HUDEP-2 (cell line): ENCODE data around the gene GTF2A1.
"Not testable (repeated sequence)": the region's sequence is repeated elsewhere in the genome, so short reads cannot be mapped to it uniquely, and the experiment has no call there.

Source experiments
- DNase-seq, 76 experiments: peaks; one replicate each; lab custom pipeline; 2025; ENCODE audit not compliant: unreplicated experiment in 76 of 76; lab: John Stamatoyannopoulos, UW

Gene GTF2A1

DNA sequence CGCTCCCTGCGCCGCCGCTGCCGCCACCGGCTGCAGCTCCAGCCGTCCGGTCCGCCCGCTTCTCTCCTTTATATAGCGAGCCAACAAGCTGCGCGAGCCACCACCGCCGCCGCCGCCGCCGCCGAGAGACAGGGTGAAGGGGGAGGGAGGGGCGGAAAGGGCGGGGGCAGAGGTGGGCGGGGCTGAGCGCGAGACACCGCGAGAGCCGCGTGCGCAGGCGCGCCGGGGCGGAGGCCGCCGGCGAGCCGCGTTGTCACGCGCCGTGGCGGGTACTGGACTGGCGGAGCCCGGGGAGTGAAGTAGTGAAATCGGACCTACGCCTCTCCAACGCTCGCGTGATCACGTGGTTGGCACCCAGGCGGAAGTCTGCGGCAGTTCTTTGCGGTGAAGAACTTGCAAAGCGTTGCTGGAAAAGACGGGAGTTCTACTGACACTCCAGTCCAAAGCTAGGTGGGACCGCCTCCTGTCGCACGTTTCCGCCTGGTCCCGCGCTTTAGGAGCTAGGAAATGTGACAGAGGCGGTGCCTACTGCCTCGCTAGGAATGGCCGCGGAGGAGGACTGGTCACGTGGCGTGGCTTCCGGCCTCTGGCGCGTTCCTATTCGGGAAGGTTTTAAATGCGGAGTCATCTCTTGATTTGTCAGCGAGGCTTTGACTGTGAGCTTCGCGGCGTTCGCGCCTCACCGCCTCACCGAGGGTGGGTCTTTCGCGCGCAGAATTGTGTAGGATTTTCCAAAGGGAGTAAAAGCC is at the start of gene GTF2A1:
Gene GTF2A1, minus strand, starts transcription at position 130 of the 749 bp plus-strand sequence. CDS start 441 bp downstream, outside the sequence.
- peak; percentile 67 to 99 (median 94) for DNase-seq

DNA sequence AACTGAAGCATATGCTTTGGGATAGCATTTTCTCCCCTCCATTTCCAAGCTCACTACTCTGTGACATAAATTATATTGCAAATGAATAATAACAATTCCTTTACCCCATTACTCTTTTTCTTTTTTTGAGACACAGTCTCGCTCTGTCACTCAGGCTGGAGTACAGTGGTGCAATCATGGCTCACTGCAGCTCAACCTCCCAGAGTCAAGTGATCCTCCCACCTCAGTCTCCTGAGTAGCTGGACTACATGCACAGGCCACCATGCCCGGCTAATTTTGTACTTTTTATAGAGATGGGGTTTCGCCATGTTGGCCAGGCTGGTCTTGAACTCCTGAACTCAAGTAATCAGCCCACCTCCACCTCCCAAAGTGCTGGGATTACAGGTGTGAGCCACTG is 49.2 kb upstream of the GTF2A1 start:
- no peak for DNase-seq

DNA sequence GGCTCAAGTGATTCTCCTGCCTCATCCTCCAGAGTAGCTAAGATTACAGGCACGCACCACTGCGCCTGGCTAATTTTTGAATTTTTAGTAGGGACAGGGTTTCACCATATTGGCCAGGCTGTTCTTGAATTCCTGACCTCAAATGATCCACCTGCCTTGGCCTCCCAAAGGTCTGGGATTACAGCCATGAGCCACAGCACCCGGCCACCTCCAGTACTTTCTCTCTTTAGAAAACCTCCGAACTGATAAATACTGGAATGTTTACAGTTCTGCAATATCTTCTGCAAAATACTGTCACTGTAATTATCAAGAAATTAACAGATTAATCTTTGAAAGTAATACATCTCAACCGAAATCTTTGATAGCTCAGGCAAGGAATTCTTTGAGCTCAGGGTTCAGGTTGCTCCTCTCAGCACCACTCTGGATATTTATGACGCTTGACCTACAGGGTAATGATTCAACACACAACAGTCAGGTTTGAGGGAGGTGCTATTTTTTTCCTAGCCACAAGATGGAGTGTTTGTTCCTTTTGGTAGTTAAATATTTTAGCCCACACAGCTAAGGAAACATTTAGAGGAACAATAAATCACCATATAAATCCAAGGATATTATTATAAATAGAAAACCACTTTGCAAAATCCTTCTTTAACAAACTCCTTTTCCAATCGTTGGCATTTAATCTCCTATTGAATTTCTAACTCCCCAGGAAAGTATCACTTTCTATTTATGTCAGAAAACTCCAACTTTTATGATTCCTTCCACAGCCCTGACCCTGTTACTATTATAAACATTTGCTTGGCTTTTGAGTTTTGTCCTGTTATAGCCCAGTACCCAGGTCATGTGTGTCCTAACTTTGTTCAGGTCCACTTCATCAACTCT is 48.6 kb upstream of the GTF2A1 start:
- DNase-seq = peak in 37 of 76 experiments; percentile 3 to 73 (median 51)

DNA sequence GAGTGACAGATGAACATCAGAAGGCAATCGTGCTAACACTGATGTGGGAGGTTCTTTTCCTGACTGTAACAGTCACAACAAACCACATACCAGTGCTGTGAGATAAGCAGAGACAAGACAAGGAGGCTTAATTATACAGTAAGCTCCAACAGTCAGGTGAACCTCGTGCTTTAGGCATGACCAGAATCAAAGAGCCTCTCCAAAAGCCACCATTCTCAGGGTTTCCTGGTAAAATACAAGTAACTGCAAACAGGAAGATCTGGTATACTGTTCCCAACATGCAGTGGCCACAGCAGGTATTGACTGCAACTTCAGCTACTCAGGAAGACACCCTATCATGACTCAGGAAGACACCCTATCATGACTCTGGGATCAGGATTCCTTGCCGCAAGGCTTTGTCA is 47.3 kb upstream of the GTF2A1 start:
- DNase-seq = peak in 53 of 76 experiments; percentile 4 to 80 (median 51)

DNA sequence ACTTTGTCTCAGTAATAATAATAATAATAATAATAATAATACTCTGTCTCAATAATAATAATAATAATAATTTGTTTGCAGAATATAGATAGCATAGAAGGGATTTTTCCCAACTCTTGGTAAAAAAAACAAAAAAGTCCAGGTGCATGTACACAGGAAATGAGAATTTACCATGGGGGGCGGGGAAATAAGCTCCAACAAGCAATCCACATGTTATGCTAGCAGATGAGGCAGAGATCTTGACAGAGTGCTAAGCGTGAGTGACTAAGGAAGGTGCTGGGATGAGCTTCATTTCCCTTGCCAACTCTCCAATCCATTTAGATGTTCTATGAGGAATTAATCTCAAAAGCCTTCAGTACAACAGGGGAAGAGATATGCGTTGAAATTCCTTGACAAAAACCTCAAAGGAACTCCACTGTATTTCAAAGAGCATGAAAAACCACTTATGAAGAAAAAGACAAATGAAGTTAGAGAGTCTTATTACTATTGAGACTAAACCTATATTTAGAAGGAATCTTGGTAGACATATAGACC is 44.9 kb upstream of the GTF2A1 start:
- DNase-seq = no peak

DNA sequence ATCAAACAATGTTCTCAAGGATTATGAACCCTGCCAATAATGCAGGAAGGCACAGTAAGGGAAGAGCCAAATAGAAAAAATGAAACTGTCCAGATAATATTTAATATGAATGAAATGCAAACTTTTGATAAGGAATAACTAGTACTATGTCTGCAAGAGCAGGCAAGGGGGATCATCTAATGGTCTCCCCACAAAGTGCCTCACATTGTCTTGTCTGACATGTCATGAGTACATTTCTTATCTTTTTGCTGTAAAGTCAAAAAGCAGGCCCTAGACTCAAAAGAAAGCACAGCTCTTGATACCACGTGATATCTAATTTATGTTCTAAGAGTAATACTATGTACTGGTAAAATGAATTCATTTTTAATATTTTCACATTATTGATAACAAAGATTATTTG is 43.9 kb upstream of the GTF2A1 start:
- DNase-seq = no peak

DNA sequence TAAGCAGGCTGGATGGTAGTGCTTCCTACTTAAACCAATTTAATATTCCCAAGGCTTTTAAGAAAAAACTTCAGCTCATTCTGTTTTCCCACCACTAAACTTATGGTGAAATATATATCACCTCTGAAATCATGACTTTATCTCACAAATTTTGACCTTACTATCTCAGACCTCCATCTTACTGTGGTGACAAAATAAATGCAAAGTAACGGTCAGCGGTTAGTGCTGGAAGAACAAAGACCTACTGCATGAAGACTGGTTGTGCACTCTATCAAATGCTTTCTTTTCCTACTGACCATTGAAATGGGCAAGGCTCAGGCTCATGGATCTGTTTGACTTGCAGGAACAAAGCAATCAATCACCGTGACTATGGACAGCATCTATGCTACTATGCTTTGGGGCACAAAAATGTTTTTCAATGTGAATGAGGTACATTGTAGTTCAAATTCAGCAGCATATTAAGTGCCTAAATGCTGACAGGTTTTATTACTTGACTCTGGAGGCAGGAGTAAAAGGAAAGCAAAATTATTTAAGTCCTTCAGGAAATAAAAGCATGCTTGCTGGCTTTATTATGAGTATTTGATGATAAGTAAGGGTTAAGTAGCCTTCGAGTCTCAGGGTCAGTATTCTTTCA is 43.1 kb upstream of the GTF2A1 start:
- peak in 1 of 76 experiments; percentile 4 for DNase-seq

DNA sequence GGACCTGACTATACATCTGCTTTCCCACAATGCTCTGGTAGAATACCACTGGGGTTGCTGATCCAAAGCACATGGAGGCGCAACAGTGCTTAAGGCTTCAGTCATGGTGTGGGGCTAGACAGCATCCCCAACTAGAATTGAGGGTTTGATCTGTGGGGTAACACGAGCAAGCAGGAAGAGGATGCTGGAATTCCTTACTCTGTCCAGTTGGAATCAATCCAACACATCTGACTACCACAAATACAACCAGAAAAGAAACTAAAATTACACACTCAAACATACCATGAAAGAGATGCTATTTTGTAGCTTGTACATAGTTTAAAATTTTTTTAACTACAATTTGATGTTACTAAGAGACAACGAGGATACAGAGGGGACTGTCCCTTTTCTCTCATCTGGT is 40.4 kb upstream of the GTF2A1 start:
- no peak for DNase-seq

DNA sequence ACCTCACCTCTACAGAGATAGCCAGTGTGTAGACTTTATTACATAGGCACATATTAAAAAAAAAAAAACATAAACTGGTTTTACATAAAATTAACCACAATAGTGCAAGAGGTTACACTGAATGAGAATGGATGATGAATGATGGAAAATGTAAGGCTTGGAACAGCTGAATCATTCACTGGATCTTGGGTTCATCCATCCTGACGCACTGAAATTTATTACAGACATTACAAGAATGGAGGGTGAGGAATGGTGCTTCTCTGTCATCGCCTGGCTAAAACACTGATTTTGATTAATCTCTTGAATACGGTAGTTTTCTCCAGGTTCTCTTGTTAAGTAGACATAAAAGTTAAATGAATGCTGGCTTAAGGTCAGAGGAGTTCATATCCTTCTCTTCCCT is 40.0 kb upstream of the GTF2A1 start:
- no peak for DNase-seq

DNA sequence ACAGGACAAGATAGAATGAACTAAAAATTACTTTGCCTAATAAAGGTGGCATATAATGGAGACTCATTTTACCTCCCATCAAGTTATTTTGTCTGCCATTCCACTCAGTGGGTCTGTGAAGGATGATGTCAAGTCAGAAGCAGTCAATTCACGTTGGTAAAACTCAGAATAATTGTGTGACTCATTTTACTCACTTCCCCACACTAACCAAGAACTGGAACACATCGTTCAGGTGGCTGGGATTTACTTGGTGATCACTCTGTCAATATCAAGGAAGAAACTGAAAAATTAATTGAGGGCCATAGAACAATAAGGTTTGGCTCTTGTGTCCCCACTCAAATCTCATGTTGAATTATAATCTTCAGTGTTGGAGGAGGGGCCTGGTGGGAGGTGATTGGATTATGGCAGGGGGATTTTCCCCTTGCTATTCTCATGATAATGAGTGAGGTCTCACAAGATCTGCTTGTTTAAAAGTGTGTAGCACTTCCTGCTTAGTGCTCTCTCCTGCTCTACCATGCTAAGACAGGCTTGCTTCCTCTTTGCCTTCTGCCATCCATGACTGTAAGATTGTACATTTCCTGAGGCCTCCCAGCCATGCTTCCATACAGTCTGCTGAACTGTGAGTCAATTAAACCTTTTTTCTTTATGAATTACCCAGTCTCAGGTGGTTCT is 35.7 kb upstream of the GTF2A1 start:
- no peak for DNase-seq

DNA sequence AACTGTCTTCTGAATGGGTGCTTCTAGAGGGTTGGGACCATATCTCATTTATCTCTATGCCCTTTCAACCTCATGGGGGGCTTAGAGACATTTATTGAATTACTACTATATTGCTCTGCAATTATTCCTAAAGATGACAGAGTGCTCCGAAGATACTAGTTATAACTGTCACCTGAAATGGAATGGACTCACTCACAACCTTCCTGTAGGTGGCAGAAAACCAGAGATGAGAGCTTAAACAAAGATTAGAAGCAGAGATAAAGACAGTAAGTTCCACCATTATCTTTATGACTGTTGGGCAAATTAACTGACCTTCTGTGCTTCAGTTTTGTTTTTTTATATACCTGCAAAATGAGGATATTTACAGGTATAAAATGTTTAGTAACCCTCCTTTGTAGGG is 31.5 kb upstream of the GTF2A1 start:
- peak in 5 of 76 experiments; percentile 11 to 39 (median 15) for DNase-seq

DNA sequence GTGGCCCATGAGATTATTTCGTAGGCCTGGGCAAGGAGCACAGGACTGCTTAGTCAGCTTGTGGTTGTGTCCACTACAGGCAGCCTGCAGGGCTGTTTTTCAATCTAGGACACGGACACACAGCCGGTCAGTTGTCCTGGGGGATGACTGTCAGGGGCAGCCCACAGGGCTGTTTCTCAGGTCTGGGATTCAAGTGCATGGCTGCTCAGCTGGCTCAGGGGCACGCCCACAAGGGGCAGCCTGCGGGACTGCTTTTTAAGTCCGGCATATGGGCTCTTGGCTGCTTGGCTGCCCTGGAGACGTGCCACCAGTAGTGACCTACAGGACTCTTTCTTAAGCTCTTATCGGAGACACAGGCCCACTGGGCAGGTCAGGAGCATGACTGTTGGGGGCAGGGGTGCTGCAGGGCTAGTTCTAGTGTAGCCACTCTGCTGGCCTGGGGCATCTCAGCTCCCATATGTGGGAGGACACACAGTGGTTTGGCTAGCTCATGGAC is 26.6 kb upstream of the GTF2A1 start:
- peak in 6 of 76 experiments; percentile 25 to 62 (median 34) for DNase-seq

DNA sequence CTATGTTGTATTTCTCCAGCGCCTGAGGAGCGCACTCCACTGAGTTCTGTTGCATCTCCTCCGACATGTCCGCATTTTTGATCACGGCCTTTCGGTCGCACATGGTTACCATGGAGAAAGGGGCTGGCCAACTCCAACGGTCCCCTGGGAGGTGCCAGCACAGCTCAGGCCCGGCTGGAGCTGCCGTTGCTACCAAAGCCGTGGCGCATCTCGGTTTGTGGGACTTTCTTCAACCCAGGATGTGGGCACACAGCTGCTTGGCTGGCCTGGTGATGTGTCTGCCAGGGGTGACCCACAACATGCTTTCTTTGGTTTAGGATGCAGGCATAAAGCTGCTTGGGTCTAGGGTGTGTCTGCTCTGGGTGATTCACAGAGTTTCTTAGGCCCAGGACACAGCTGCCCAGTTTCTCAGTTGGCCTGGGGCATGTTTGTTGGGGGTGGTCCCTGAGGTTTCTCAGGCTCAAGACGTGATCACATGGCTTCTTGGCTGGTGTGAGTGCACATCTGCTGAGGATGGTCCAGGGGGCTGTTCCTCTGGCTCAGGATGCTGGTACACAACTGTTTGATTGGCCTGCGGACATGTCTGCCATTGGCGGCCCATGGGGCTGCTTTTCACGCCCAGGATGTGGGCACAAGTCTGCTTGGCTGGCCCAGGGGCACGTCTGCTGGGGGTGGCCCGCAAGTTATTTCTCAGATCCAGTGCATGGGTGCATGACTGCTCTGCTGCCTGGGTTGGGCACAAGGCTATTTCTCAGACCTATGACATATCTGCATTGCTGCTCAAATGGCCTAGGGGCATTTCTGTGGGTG is 25.9 kb upstream of the GTF2A1 start:
- no peak for DNase-seq

DNA sequence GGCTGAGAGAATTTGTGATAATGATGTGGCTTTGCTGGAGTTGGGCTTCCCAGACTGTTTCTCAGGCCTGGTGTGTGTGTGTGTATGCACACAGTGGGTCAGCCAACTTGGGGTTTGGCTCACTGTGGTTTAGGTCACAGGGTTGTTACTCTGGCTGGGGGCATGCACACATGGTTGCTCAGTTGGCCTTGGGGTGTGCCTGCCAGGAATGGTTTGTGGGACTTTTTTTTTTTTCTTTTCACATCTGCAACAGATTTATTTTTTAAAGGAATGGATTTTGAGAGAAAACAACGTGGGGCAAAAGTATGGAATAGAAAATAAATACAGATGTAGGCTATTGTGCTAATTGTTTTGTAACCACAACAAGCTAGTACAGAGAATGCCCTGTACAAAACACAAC is 25.0 kb upstream of the GTF2A1 start:
- DNase-seq = no peak

DNA sequence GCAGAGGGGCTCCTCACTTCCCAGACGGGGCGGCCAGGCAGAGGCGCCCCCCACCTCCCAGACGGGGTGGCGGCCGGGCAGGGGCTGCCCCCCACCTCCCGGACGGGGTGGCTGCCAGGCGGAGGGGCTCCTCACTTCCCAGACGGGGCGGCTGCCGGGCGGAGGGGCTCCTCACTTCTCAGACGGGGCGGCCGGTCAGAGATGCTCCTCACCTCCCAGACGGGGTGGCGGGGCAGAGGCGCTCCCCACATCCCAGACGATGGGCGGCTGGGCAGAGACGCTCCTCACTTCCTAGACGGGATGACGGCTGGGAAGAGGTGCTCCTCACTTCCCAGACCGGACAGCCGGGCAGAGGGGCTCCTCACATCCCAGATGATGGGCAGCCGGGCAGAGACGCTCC is 23.7 kb upstream of the GTF2A1 start:
- DNase-seq = not testable (repeated sequence)

DNA sequence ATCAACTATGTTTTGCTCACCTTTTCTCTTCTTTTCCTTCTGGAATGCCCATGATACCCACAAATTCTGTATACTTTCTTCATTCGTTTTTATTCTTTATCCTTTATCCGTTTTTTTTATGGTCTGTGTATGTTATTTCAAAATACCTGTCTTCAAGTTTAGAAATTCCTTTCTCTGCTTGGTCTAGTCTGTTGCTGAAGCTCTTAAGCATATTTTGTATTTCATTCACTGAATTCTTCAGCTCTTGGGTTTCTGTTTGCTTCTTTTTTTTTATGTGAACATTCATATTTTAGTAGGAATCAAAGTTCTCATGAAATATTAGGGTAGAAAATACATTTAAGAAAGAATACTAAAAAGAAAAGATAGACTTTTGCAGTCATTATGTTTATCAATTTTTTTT is 22.7 kb upstream of the GTF2A1 start:
- no peak for DNase-seq

DNA sequence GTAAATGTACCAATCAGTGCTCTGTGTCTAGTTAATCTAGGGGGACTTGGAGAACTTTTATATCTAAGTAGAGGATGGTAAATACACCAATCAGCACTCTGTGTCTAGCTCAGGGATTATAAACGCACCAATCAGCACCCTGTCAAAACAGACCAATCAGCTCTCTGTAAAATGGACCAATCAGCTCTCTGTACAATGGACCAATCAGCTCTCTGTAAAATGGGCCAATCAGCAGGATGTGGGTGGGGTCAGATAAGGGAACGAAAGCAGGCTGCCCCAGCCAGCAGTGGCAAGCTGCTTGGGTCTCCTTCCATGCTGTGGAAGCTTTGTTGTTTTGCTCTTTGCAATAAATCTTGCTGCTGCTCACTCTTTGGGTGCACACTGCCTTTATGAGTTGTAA is 16.1 kb upstream of the GTF2A1 start:
- not testable (repeated sequence) for DNase-seq

DNA sequence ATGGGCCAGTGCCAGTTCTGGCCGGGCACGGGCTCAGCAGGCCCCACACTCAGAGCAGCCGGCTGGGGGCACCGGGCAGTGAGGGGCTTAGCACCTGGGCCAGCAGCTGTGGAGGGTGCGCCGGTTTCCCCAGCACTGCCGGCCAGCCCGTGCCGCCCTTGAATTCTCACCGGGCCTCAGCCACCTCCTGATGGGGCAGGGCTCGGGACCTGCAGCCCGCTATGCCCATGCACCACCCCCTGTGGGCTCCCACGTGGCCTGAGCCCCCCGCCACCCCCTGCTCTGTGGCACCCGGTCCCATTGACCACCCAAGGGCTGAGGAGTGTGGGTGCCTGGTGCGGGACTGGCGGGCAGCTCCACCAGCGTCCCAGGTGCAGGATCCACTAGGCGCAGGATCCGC is 15.4 kb upstream of the GTF2A1 start:
- DNase-seq = no peak

DNA sequence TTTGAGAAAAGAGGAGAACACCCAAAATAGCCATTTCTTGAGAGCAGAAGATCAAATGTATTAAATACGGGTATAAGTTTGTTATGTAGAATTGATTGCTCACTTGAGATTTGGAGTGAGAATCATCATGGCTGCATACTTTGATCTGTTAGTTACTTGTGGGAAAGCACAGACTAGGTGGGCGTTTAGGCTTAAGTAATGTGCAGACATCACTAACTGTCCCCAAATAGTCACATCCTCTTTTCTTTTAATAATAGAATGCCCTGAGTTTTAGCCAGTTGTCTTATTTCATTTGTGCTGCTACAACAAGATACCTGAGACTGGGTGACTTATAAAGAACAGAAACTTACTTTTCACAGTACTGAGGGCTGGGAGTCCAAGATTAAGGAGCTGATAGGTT is 14.3 kb upstream of the GTF2A1 start:
- no peak for DNase-seq
